Measurements from ENCODE around the gene AKT2. TPM values are rescaled to one million over a fixed set of nuclear protein-coding genes. Genes with fewer than 3 reads are reported as not detected.

AKT2 gene
- total and polyA plus RNA-seq, 2 of the 8 experiments (the other 6 are each of a cell fraction or from before 2014, with no cell fraction given) = 151 to 183 TPM

DNA sequence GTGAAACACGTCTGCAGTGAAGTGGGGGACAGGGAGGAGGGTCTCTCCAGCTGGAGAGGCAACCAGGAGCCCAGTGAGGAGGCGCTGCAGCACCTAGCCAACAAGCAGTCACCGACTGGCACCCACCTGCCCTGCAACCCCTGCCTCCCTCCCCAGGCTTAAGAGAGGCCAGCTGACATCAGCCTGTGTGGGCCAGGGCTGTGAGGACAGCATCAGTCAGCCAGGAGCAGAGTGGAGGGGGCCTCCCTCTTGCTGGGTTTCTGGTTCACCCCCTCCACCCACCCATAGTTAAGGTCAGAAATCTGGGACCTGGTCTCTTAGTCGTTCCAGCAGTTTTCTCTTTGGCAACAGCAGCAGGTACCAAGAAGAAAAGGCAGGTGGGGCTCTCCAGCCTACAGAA lies 33.2 kb downstream of the AKT2 start:
- Histone ChIP-seq H3K56ac (replicated peaks; ENCODE audit: insufficient read length, low read depth, low read length) (no peak overlapping the region), H4K91ac (replicated peaks; ENCODE audit: insufficient read length, low read length) (no peak overlapping the region), H3K18ac (ENCODE audit: extremely low read depth, low read length) (0 out of 2 replicates have a peak overlapping the region, but pooled peaks have one; percentile 10), H2BK20ac (ENCODE audit: low read length) (no peak overlapping the region), H3K36me3 (ENCODE audit: control insufficient read depth in 2 of 4, insufficient read depth in 4 of 4, low read length in 3 of 4) (peaks cover 7 to 27% (median 11%) of the 10 kb centered on the region in 4 experiments; a peak in 5 of 8 replicates), H3K9me3 (ENCODE audit: insufficient read depth in 2 of 2, low read depth in 1 of 2, low read length in 1 of 2) (no peaks in the 10 kb centered on the region), H3K23me2 (ENCODE audit: low read depth, low read length) (no peaks in the 10 kb centered on the region), H4K8ac (ENCODE audit: extremely low read depth, insufficient read depth, low read length) (no peak overlapping the region), H4K20me1 (replicated peaks in 1 of 2; ENCODE audit: control insufficient read depth in 1 of 2, insufficient read depth in 2 of 2, low read length in 2 of 2) (peaks cover 0 to 8% of the 10 kb centered on the region in 2 experiments), H2AK5ac (ENCODE audit: low read depth, low read length) (no peak overlapping the region), H2BK120ac (replicated peaks; ENCODE audit: low read depth, low read length) (no peak overlapping the region), H2BK5ac (ENCODE audit: low read depth, low read length) (0 out of 2 replicates have a peak overlapping the region, but pooled peaks have one; percentile 13), H3K23ac (ENCODE audit: insufficient read length) (no peak overlapping the region), H3K79me2 (ENCODE audit: control insufficient read depth in 1 of 2, insufficient read depth in 2 of 2, low read length in 2 of 2) (peaks cover 0 to 6% of the 10 kb centered on the region in 2 experiments; a peak in 1 of 4 replicates), H3K4me1 (replicated peaks in 1 of 4; ENCODE audit: control insufficient read depth in 3 of 4, insufficient read depth in 4 of 4, low read length in 3 of 4) (peaks cover 0 to 6% (median 4%) of the 10 kb centered on the region in 4 experiments; a peak in 6 of 7 replicates), H3K27ac (ENCODE audit: low read depth, low read length) (peak overlapping the region; percentile 6; the same call in 1 of the 2 replicates), H2AFZ (ENCODE audit: low read length) (no peak overlapping the region), H2BK12ac (ENCODE audit: low read depth, low read length) (peak overlapping the region; percentile 56; the same call in 1 of the 2 replicates), H3K27me3 (replicated peaks in 1 of 4; ENCODE audit: control insufficient read depth in 3 of 4, extremely low read depth in 1 of 4, insufficient read depth in 3 of 4, low read length in 3 of 4) (no peaks in the 10 kb centered on the region), H3K14ac (ENCODE audit: insufficient read length) (no peak overlapping the region), H3K4me3 (ENCODE audit: extremely low read depth in 1 of 4, insufficient read depth in 2 of 4, low read depth in 3 of 4, low read length in 4 of 4) (0 out of 8 replicates have a peak overlapping the region, but pooled peaks of 1 of the 4 experiments have one; percentile 27), H2BK15ac (ENCODE audit: low read length) (no peak overlapping the region), H3K4ac (replicated peaks; ENCODE audit: insufficient read length, low read depth, low read length) (no peak overlapping the region), H3K4me2 (ENCODE audit: insufficient read depth in 1 of 2, low read depth in 2 of 2, low read length in 2 of 2) (no peak overlapping the region; a peak in 1 of 4 replicates), H3K79me1 (ENCODE audit: low read depth, low read length) (no peaks in the 10 kb centered on the region; the same call in 1 of the 2 replicates), H4K5ac (ENCODE audit: insufficient read length, low read depth, low read length) (no peak overlapping the region), H3K9ac (replicated peaks in 1 of 4; ENCODE audit: extremely low read depth in 1 of 4, low read depth in 3 of 4, low read length in 3 of 4) (no peak overlapping the region; a peak in 3 of 7 replicates)
- CTCF ChIA-PET (ENCODE audit: partially characterized antibody) = interaction anchor here (0.9 to 2.1 kb wide), 7 partner anchors 9 to 86 kb away, joined by 3 to 6 read pairs (median 5); partner anchors contain the start of gene TTC9B
- 76% methylated on average over 4 of the region's 4 CpGs; no CpG with 5 or more reads in 1 of the 2 experiments for WGBS, 2 experiments (ENCODE audit: extremely low coverage in 1 of 2, insufficient coverage in 1 of 2, insufficient read length in 1 of 2, insufficient replicate concordance in 2 of 2, low coverage in 1 of 2, low lambda C conversion rate in 2 of 2, missing lambda C conversion rate in 1 of 2)
- TF ChIP-seq RAD21 (IDR thresholded peaks at IDR 0.05 in 1 of 2, conservative IDR thresholded peaks at IDR 0.05 in 1 of 2; ENCODE audit: low read depth in 2 of 2, low read length in 2 of 2) = peak in 1 of 2 experiments; percentile 9; a peak in 1 of 4 replicates
- TF ChIP-seq HDAC2 (IDR thresholded peaks at IDR 0.05; ENCODE audit: borderline replicate concordance in 1 of 2, low read depth in 2 of 2, low read length in 2 of 2) = no peak
- TF ChIP-seq, protein P1, sequence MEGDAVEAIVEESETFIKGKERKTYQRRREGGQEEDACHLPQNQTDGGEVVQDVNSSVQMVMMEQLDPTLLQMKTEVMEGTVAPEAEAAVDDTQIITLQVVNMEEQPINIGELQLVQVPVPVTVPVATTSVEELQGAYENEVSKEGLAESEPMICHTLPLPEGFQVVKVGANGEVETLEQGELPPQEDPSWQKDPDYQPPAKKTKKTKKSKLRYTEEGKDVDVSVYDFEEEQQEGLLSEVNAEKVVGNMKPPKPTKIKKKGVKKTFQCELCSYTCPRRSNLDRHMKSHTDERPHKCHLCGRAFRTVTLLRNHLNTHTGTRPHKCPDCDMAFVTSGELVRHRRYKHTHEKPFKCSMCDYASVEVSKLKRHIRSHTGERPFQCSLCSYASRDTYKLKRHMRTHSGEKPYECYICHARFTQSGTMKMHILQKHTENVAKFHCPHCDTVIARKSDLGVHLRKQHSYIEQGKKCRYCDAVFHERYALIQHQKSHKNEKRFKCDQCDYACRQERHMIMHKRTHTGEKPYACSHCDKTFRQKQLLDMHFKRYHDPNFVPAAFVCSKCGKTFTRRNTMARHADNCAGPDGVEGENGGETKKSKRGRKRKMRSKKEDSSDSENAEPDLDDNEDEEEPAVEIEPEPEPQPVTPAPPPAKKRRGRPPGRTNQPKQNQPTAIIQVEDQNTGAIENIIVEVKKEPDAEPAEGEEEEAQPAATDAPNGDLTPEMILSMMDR (IDR thresholded peaks at IDR 0.05; ENCODE audit: control extremely low read depth in 1 of 3, insufficient read depth in 1 of 3, low read depth in 1 of 3, low read length in 3 of 3) = peak in 1 of 3 experiments; percentile 15; a peak in 1 of 4 replicates
- DNase-seq (ENCODE audit: low read depth in 1 of 2, low spot score in 2 of 2) (no peak), FAIRE-seq (peak; percentile 32)
- POLR2A ChIA-PET (ENCODE audit: partially characterized antibody) = interaction anchor here (1.1 to 1.8 kb wide), 4 partner anchors 16 to 31 kb away, joined by 3 to 8 read pairs (median 5); no protein-coding TSS in a partner anchor

All from H1 (cell line).